ENCODE results near the gene FN3KRP. TPM values are rescaled to one million over a fixed set of nuclear protein-coding genes. Genes with fewer than 3 reads are reported as not detected.
A peak's percentile ranks its signal among the peaks of the same experiment; 100 is the strongest.

The FN3KRP gene
- polyA plus RNA-seq, 1 of the 3 experiments (the other 2 are of a cell fraction), result 68.2 TPM

DNA sequence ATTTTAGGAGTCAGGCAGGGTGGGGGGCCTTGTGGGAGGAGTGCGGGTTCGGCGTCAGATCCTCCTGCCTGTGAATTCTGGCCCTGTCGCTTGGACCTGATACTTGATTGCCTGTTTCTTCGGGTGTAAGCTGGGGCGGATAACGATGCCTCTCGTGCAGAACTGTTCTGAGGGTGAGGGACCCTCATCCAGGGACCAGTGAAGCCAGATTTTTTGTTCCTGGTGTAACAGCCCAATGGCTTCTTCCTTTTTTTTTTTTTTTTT, 36.6 kb downstream of the FN3KRP start:
- ChIA-PET CTCF (interaction anchor here (0.9 to 4.7 kb wide), 3 partner anchors 14 to 140 kb away, joined by 3 to 22 read pairs (median 7); no protein-coding TSS in a partner anchor), POLR2A (no interaction called here)
- Histone ChIP-seq H3K27ac (ENCODE audit: low read depth in 2 of 2, low read length in 1 of 2) (peak overlapping the region in 1 of 2 experiments; percentile 75; a peak in 1 of 4 replicates), H3K4me2 (peak overlapping the region; percentile 93), H3F3A (replicated peaks; ENCODE audit: insufficient read depth) (peaks cover 9% of the 10 kb centered on the region), H3K9ac (peak overlapping the region; percentile 63), H3K9me3 (no peaks in the 10 kb centered on the region), H3K36me3 (replicated peaks in 1 of 2; ENCODE audit: control insufficient read depth in 1 of 2, insufficient read depth in 2 of 2, low read length in 1 of 2) (peaks cover 4 to 25% of the 10 kb centered on the region in 2 experiments), H3K79me2 (ENCODE audit: insufficient read depth) (peaks cover 58% of the 10 kb centered on the region), H4K20me1 (ENCODE audit: insufficient read depth) (peaks cover 23% of the 10 kb centered on the region), H3K4me3 (ENCODE audit: low read depth in 2 of 2, low read length in 1 of 2) (peak overlapping the region; percentile 78 to 98), H3K9me2 (no peaks in the 10 kb centered on the region), H3K4me1 (ENCODE audit: control insufficient read depth in 1 of 2, insufficient read depth in 2 of 2, low read depth in 1 of 2, low read length in 1 of 2) (peaks cover 6 to 14% of the 10 kb centered on the region in 2 experiments; a peak in 1 of 4 replicates), H3K27me3 (ENCODE audit: insufficient read depth) (no peaks in the 10 kb centered on the region), H2AFZ (ENCODE audit: low read depth) (no peak overlapping the region)
- no peak for TF ChIP-seq RAD21 (IDR thresholded peaks at IDR 0.05; ENCODE audit: low read length)
- DNase-seq, result no peak
- WGBS (ENCODE audit: low lambda C conversion rate), result 72% methylated on average over 8 of the region's 8 CpGs

DNA sequence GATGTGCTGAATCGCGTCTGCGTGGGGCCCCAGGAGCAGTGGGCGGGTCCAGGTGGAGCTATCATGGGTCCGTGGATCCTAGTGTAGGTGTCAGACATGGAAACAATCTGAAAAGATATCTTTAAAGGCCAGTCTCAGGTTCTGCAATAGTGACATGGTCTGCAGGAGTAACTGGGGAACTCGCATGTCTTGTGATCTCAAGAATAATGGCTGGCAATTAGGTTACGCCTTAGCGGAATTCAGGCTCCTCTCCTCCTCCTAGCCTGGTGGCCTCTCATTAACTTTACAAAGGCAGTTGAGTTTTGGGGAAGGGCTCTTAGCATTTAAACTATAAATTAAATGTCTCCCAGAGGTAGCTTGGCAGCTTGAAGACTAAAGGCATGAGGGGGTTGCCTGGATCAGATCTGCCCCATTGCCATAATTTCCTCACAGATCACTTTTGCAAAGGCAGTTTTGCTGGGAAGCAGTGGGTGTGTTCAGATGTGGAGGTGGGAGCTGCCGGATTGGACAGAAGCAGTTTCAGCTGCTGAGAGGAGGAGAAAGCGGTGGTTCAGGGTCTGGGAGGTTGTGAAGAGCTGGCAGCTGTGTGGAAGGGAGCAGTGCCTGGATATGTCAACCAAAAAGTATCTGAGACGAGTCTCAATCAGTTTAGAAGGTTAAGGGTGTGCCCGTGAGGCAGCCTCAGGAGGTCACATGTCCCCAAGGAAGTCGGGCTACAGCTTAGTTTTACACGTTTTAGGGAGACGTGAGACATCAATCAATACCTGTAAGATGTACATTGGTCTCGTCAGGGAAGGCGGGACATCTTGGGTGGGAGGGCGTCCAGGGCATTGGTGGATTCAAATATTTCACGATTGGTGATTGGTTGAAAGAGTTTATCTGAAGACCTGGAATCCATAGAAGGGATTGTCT, 38.0 kb downstream of the FN3KRP start:
- peaks cover 23% of the 10 kb centered on the region for H4K20me1 ChIP-seq (ENCODE audit: insufficient read depth)
- H3K27me3 ChIP-seq (ENCODE audit: insufficient read depth), result no peaks in the 10 kb centered on the region
- 0 out of 2 replicates have a peak overlapping the region, but pooled peaks have one; percentile 22 for H3K4me2 ChIP-seq
- peaks cover 8% of the 10 kb centered on the region for H3F3A ChIP-seq (replicated peaks; ENCODE audit: insufficient read depth)
- WGBS (ENCODE audit: low lambda C conversion rate), result 92% methylated on average over 19 of the region's 19 CpGs
- ChIA-PET POLR2A (no interaction called here), CTCF (interaction anchor here (0.9 to 4.7 kb wide), 6 partner anchors 12 to 27 kb away, joined by 3 to 22 read pairs (median 6); no protein-coding TSS in a partner anchor)
- no peaks in the 10 kb centered on the region for H3K9me2 ChIP-seq
- no peak overlapping the region for H3K9ac ChIP-seq
- H3K27ac ChIP-seq (ENCODE audit: low read depth in 2 of 2, low read length in 1 of 2), result no peak overlapping the region
- H3K79me2 ChIP-seq (ENCODE audit: insufficient read depth), result peaks cover 70% of the 10 kb centered on the region
- H3K36me3 ChIP-seq (replicated peaks in 1 of 2; ENCODE audit: control insufficient read depth in 1 of 2, insufficient read depth in 2 of 2, low read length in 1 of 2), result peaks cover 4 to 17% of the 10 kb centered on the region in 2 experiments
- no peak overlapping the region for H2AFZ ChIP-seq (ENCODE audit: low read depth)
- TF ChIP-seq FOXM1 (IDR thresholded peaks at IDR 0.05; ENCODE audit: low read depth), result no peak
- no peak for TF ChIP-seq TEAD4 (IDR thresholded peaks at IDR 0.05; ENCODE audit: borderline replicate concordance, insufficient read depth)
- TF ChIP-seq, protein P1, sequence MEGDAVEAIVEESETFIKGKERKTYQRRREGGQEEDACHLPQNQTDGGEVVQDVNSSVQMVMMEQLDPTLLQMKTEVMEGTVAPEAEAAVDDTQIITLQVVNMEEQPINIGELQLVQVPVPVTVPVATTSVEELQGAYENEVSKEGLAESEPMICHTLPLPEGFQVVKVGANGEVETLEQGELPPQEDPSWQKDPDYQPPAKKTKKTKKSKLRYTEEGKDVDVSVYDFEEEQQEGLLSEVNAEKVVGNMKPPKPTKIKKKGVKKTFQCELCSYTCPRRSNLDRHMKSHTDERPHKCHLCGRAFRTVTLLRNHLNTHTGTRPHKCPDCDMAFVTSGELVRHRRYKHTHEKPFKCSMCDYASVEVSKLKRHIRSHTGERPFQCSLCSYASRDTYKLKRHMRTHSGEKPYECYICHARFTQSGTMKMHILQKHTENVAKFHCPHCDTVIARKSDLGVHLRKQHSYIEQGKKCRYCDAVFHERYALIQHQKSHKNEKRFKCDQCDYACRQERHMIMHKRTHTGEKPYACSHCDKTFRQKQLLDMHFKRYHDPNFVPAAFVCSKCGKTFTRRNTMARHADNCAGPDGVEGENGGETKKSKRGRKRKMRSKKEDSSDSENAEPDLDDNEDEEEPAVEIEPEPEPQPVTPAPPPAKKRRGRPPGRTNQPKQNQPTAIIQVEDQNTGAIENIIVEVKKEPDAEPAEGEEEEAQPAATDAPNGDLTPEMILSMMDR (IDR thresholded peaks at IDR 0.05), result no peak
- TF ChIP-seq EZH2phosphoT487 (IDR thresholded peaks at IDR 0.05; ENCODE audit: borderline replicate concordance, low read depth), result no peak
- TF ChIP-seq ELF1 (IDR thresholded peaks at IDR 0.05), result no peak
- peaks cover 6 to 14% of the 10 kb centered on the region in 2 experiments; a peak in 1 of 4 replicates for H3K4me1 ChIP-seq (ENCODE audit: control insufficient read depth in 1 of 2, insufficient read depth in 2 of 2, low read depth in 1 of 2, low read length in 1 of 2)
- H3K9me3 ChIP-seq, result no peaks in the 10 kb centered on the region
- DNase-seq, result no peak
- no peak overlapping the region for H3K4me3 ChIP-seq (ENCODE audit: low read depth in 2 of 2, low read length in 1 of 2)

DNA sequence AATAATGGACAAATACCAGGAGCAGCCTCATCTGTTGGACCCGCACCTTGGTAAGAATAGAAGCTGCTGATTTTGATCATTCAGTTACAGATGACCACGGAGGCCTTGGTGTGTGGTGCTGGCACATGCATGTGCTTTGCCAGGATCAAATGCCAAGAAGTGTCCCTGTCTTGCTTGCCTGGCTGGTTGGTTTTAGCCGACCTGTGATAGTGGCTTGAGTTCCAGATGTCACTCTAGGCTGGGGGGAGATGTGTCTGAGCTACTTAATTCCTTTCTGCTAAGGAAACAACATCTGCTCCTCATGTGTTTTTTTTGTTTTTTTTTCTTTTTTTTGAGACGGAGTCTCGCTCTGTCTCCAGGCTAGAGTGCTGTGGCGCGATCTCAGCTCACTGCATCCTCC, 39.7 kb downstream of the FN3KRP start:
- Histone ChIP-seq H3K4me1 (ENCODE audit: control insufficient read depth in 1 of 2, insufficient read depth in 2 of 2, low read depth in 1 of 2, low read length in 1 of 2) (peaks cover 6 to 14% of the 10 kb centered on the region in 2 experiments; a peak in 1 of 4 replicates), H3F3A (replicated peaks; ENCODE audit: insufficient read depth) (peaks cover 3% of the 10 kb centered on the region), H3K4me2 (no peak overlapping the region), H3K9me2 (no peaks in the 10 kb centered on the region), H3K4me3 (ENCODE audit: low read depth in 2 of 2, low read length in 1 of 2) (no peak overlapping the region), H3K36me3 (replicated peaks in 1 of 2; ENCODE audit: control insufficient read depth in 1 of 2, insufficient read depth in 2 of 2, low read length in 1 of 2) (peaks cover 7 to 28% of the 10 kb centered on the region in 2 experiments), H3K27me3 (ENCODE audit: insufficient read depth) (no peaks in the 10 kb centered on the region), H3K9me3 (no peaks in the 10 kb centered on the region), H3K27ac (ENCODE audit: low read depth in 2 of 2, low read length in 1 of 2) (no peak overlapping the region), H4K20me1 (ENCODE audit: insufficient read depth) (peaks cover 23% of the 10 kb centered on the region), H3K9ac (no peak overlapping the region), H3K79me2 (ENCODE audit: insufficient read depth) (peaks cover 86% of the 10 kb centered on the region), H2AFZ (ENCODE audit: low read depth) (no peak overlapping the region)
- CTCF ChIA-PET, result interaction anchor here (0.8 to 4.7 kb wide), 4 partner anchors 19 to 88 kb away, joined by 3 to 22 read pairs (median 10); no protein-coding TSS in a partner anchor
- WGBS (ENCODE audit: low lambda C conversion rate), result 95% methylated on average over 7 of the region's 7 CpGs
- POLR2A ChIA-PET, result no interaction called here
- no peak for DNase-seq
- TF ChIP-seq GABPA (IDR thresholded peaks at IDR 0.05; ENCODE audit: low read depth), result no peak
- TF ChIP-seq RFX5 (IDR thresholded peaks at IDR 0.05; ENCODE audit: low read length), result no peak
- TF ChIP-seq FOXJ3 (CRISPR knock-in tag; IDR thresholded peaks at IDR 0.05), result no peak
- TF ChIP-seq TAF1 (IDR thresholded peaks at IDR 0.05; ENCODE audit: borderline replicate concordance, low read depth, low read length), result no peak
- TF ChIP-seq, protein P1 (IDR thresholded peaks at IDR 0.05), result no peak
- no peak for TF ChIP-seq SIN3A (IDR thresholded peaks at IDR 0.05; ENCODE audit: borderline replicate concordance, low read depth, low read length)
- no peak for TF ChIP-seq FOSL2 (IDR thresholded peaks at IDR 0.05; ENCODE audit: borderline replicate concordance, low read depth)

Measured in SK-N-SH (cell line).